GM21737 (cell line): ENCODE measurements around the gene NFIC.
"Not testable (repeated sequence)": the region's sequence is repeated elsewhere in the genome, so short reads cannot be mapped to it uniquely, and the experiment has no call there.

Experiments used
- ATAC-seq: cut with Tn5 transposase; IDR thresholded peaks from one replicate; pipeline ENCODE4 v1.9.1; 2021; ENCODE audit warnings: mild to moderate bottlenecking, moderate library complexity; ENCODE audit not compliant: unreplicated experiment

The NFIC gene

GRCh38 chr19:3370728-3371591 lies 4.6 kb downstream of the NFIC start:
- no peak for ATAC-seq

GRCh38 chr19:3372413-3372812 lies 6.0 kb downstream of the NFIC start:
- ATAC-seq: no peak

GRCh38 chr19:3373971-3374368 lies 7.6 kb downstream of the NFIC start:
- no peak for ATAC-seq

GRCh38 chr19:3374369-3375112 lies 8.2 kb downstream of the NFIC start:
- no peak for ATAC-seq

- ATAC-seq: no peak
These were observed 9.1 kb downstream of the NFIC start for GRCh38 chr19:3375221-3376090.

- not testable (repeated sequence) for ATAC-seq
These were observed 9.7 kb downstream of the NFIC start for GRCh38 chr19:3376091-3376455.

GRCh38 chr19:3378352-3379150 lies 12.2 kb downstream of the NFIC start:
- ATAC-seq: no peak

GRCh38 chr19:3380829-3381228 lies 14.4 kb downstream of the NFIC start:
- ATAC-seq: no peak

GRCh38 chr19:3381701-3382372 lies 15.5 kb downstream of the NFIC start:
- ATAC-seq: no peak

GRCh38 chr19:3382460-3383100 lies 16.2 kb downstream of the NFIC start:
- no peak for ATAC-seq

GRCh38 chr19:3383121-3383722 lies 16.8 kb downstream of the NFIC start:
- no peak for ATAC-seq

GRCh38 chr19:3386447-3387234 lies 20.3 kb downstream of the NFIC start:
- no peak for ATAC-seq

- no peak for ATAC-seq
These were observed 21.5 kb downstream of the NFIC start for GRCh38 chr19:3387645-3388589.

- no peak for ATAC-seq
These were observed 23.0 kb downstream of the NFIC start for GRCh38 chr19:3389446-3389778.

GRCh38 chr19:3389876-3390371 lies 23.5 kb downstream of the NFIC start:
- no peak for ATAC-seq

- ATAC-seq: not testable (repeated sequence)
These were observed 25.5 kb downstream of the NFIC start for GRCh38 chr19:3391911-3392310.

- ATAC-seq: no peak
These were observed 26.1 kb downstream of the NFIC start for GRCh38 chr19:3392480-3392879.
